ENCODE data around the gene SLC25A43.
A peak's percentile ranks its signal among the peaks of the same experiment; 100 is the strongest.
"Not testable (repeated sequence)": the region's sequence is repeated elsewhere in the genome, so short reads cannot be mapped to it uniquely, and the experiment has no call there.

SLC25A43 gene

DNA sequence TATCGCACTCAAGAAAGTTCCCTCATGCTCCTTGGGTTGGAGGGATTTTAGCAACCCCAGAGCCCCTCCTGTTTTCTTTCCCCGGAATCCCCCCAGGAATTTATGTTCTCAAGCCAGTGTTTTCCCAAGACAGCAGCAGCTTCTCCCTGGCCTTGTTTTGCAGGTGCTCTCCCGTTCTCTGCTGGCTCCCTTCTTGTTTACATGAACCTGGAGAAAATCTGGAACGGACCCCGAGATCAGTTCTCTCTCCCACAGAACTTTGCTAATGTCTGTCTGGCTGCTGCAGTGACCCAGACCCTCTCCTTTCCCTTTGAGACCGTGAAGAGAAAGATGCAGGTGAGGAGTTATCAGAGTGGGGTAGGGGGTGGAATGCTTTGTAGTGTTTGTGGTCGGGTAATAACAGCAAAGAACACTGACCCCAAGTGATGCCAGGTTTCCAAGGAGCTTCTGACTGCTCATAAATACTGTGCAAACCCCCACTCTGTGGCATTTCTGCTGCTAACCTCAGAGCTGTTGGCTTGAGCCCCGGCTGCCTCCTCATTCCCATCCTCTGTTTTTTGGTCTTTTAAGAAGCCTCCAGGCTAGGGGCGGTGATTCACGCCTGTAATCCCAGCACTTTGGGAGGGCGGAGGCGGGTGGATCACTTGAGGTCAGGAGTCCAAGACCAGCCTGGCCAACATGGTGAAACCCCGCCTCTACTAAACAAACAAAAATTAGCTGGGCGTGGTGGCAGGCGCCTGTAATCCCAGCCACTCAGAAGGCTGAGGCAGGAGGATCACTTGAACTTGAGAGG is 11.1 kb downstream of the SLC25A43 start:
- DNase-seq (ENCODE audit: low read depth) = no peak

DNA sequence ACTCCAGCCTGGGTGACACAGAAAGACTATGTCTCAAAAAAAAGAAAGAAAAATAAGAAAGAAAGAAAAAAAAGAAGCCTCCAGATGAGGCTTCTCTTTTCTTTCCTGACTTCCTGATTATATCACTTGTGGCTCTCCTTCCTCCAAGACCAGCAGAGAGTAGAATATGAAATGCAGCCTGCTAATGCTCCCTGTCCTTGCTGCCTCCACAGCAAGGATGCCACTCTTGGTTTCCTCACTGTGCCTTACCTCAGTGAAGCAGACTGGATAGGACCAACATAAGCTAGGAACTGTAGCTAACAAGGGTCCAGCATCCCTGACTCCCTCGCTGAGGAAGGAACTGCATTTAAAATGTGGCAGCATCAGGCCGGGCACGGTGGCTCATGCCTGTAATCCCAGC is 11.7 kb downstream of the SLC25A43 start:
- DNase-seq (ENCODE audit: low read depth) = no peak

DNA sequence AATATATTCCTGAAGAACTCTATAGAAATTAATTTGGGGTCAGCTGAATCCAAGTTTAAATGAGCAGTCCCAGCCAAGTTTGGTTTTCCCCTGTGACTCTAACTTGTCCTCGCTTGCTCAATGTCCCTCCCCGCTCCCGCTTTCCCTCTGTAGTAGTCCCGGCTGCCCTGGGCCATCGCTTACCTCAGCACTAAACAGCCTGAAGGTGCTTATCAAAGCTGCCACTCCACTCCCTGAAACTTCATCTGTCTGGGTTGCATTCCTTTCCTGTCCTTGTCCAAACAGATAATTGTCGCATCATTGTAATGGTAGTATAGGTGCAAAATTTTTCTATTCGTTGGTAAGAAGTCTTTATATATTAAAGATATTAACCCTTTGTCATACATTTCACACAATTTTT is 12.8 kb downstream of the SLC25A43 start:
- no peak for DNase-seq (ENCODE audit: low read depth)

DNA sequence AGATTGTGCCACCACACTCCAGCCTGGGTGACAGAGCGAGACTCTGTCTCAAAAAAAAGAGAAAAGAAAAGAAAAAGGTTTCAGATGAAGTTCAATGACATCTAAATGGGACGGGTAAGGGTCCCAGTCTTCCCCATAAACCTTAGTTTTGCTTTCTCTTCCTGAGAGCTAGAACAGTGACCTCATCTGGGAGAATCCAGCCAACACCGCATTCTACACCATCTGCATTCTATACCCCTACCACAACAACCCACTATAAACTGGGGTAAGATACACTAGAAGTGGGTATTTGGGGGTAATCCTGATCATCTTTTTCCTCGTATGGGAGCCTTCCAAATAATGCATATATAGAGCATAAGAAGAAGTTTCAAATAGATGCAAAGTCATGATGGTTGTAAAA is 18.2 kb downstream of the SLC25A43 start:
- DNase-seq (ENCODE audit: low read depth) = no peak

DNA sequence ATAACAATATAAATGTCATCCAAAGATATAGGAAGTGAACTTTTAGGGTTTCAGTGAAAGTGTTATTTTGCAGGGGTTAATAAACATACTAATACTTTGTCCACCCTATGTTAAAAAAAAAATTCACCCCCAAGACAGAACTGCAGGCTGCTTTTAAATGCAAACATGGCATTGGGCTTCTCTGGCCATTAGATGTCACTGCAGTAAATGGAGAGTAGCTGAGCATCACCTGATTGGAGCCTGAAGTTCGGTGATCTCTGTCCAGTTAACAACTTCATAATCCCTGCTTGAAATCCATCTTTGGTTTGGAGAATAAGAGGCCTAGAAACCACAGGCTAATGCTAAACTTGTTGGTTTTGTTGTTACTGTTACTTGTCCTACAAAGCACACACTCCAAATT is 18.7 kb downstream of the SLC25A43 start:
- no peak for DNase-seq (ENCODE audit: low read depth)

DNA sequence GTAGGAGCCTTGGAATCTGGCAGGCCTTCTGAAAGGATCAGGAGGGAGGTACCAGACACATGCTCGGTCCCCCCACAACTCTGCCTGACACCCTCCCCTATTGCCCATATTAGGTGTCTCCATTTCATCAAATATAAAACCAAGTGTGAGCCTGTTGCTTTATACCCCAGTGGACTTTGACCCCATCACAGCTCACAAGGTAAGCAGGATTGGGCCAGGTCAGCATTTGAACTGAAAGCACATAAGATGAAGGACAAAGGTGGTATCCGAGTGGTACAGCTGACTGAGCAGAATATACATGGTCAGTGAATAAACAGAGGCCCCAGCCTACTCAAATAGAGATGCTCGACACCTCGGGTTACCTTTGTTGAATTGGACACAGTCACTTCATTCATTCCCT is 20.0 kb downstream of the SLC25A43 start:
- DNase-seq (ENCODE audit: low read depth) = no peak

DNA sequence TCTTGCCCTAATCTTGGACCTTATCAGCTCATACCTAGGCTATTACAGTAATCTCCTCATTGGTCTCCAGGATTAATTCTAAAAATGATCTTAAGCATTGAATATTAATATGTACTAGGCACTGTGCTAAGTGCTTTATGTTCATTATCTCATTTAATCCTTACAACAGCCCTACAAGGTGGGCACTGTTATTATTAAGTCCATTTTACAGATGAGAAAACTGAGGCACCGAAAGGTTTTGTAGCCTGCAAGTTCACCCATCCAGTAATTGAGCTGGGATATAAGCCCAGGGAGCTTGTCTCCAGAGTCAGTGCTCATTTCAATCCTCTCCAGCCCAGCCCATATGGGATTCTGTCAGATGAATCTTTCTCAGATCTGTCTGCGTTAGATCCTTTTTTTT is 20.8 kb downstream of the SLC25A43 start:
- DNase-seq (ENCODE audit: low read depth) = no peak

DNA sequence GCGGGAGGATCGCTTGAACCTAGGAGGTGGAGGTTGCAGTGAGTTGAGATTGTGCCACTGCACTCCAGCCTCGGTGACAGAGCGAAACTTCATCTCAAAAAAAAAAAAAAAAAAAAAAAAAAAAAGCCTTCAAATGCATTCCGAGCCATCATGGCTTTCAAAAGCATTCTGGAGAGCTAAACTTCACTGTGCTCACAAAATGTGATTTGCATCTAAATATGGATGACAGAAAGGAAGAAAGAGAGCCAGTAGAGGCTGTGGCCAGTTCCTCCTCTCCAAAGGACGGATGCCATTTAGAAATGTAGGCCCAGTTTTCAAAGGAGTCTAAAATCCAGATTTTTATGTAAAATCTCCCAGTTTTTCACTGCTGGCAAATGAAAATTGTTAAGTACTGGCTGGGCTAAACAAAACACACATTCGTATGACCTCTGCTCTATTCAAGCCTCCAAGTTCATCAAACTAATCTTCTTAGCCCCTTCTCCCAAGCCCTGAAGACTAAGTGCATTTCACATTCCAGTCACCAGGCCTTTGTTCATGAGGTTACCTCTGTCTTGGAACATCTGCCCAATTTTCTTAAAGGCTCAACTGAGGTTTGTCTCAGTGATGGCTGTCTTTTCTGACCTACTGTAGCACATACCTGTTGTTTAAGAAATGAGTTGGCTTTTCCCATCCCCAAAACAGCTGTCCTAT is 22.0 kb downstream of the SLC25A43 start:
- no peak for DNase-seq (ENCODE audit: low read depth)

DNA sequence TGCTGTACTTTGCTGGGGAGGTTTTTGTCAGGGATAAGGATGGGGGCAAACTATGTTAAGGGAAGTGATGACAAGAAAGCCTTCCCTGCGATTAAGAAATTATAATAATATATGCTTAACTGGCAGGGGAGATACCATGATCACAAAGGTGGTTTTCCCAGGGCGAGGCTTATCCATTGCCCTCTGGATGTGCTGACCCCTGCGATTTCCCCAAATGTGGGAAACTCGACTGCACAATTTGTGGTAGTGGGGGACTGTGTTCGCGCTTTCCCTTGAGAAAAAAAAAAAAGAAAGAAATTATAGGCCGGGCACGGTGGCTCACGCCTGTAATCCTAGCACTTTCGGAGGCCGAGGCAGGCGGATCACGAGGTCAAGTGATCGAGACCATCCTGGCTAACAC is 24.5 kb downstream of the SLC25A43 start:
- no peak for DNase-seq (ENCODE audit: low read depth)

DNA sequence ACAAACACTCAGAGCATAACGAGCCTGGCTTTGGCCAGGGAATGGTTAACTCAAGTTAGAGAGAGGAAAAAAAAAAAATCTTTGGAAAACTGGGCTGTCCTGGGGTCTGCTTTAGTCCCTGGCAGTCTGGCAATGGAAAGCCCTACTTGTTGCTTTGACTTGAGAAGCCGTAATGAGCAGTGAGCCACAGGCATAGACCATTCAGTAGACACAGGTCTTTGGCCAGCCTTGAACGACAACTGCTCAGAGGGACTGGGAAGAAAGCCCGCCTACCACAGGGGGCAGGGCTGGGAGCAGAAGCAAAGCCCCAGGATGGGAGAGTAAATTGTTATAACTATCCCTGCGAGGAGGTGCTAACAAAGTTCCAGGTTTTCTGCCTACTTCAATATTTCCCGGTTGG is 25.9 kb downstream of the SLC25A43 start:
- no peak for DNase-seq (ENCODE audit: low read depth)

DNA sequence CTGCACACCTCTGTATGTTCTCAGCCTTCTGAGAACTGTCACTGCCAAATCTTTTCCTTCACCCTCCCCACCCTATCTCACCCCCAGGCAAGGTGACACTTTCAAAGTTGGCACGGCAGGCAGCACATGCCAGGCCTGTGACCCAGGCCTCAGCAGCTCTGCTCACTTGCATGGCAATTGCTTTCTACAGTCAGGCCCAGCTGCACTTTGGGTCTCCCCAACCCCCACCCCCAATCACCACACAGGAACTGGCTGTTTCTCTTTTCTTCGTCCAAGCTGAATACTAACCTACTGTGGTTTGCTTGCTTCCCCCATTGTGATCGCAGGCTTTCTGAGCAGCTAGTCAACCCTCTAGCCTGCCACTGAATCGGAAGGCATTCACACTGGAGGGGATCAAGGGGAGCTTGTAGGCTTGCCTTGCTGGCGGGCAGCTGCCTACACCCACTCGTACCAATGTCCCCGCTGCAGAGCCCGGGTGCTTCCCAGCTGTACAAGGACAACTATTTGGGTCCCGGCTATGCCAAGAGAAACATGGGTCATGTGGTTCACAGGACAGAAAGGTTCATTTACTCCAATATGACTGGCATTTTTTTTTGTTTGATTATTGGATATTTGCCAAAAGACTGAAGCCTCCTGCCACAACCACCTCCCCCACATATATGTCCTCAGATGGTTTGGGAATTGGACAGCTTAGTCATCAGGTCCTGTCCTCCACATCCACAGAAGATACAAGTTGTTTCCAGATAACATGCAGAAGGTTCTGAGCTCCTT is 28.1 kb downstream of the SLC25A43 start:
- no peak for DNase-seq (ENCODE audit: low read depth)

DNA sequence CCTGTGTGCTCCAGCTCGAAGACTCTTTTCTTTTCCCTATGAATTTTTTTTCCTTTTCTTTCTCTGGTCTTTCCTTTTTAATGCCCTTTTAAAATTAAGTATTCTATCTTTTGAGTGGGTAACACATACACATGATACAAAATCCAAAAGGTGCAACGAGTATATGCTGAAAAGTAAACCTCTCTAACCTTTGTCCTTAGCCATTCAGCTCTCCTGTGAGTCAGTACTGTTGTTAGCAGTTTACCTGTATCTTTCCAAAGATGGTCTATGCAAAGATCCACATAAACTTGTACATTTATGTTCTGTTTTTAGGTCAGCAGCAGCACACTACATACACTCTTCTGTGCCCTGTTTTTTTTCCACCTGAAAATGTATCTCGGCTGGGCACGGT is 28.7 kb downstream of the SLC25A43 start:
- no peak for DNase-seq (ENCODE audit: low read depth)

DNA sequence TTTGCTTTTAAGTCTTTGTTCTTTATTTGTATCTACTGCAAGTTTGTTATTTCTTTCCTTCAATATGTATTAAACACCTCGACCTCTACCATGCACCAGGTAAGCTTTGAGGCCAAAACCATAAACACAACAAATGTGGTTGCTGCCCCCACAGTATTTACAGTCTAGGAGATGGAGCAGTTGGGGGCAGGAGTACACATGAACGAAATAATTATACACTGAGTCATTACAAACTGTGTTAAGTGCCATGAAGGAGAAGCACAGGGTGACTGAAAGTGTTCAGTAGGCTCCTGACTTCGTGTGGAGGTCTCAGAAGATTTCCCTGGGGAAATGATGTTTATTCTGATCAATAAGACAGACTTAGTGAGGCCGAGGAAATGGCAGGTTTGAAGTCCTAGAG is 30.3 kb downstream of the SLC25A43 start:
- DNase-seq (ENCODE audit: low read depth) = no peak

DNA sequence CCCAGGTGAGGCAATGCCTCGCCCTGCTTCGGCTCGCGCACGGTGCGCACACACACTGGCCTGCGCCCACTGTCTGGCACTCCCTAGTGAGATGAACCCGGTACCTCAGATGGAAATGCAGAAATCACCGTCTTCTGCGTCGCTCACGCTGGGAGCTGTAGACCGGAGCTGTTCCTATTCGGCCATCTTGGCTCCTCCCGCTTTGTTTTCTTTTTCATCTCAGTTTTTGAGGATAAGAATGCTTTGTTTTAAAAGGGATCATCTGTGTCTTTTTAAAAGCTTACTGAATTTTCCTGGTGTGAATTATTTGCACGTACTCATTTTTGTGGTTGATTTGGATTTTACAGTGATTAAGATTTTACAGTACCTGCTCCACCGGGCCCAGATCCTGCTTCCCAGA is 42.2 kb downstream of the SLC25A43 start:
- DNase-seq (ENCODE audit: low read depth) = not testable (repeated sequence)

DNA sequence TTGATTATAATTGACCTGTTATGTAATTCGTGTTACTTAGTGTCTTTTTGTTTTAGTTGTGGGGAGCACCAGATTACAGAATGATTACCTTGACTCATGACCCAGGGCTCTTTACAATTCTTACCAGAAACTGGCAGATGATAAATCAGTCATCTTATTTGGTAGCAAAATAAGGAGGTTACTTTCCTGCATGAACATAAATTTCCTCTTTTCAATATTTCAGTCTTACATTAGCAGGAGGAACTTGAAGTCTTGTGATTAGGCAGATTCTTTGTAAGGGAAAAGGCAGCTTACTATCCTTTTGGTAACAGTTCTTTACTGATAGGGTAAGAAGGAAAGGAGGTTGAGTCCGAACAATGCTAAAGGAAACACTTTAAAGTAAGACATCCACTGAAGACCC is 43.1 kb downstream of the SLC25A43 start:
- DNase-seq (ENCODE audit: low read depth) = no peak

DNA sequence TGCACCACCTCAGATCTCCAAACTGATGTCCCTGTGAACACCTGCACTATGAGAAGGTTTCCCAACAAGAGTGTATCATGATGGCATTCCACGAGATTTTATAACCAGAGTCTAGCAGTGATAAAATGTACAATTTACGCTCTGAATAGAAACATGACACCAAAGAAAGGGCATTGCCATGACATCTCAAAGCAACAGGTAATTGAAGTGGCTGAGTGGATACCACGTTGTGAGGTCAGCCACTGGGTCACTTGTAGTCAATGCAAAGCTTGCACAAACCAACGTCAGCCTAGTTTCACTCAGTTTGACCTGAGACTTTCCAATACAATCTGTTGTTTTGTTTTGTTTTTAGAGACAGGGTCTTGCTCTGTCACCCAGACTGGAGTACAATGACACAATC is 54.1 kb downstream of the SLC25A43 start:
- no peak for DNase-seq (ENCODE audit: low read depth)

DNA sequence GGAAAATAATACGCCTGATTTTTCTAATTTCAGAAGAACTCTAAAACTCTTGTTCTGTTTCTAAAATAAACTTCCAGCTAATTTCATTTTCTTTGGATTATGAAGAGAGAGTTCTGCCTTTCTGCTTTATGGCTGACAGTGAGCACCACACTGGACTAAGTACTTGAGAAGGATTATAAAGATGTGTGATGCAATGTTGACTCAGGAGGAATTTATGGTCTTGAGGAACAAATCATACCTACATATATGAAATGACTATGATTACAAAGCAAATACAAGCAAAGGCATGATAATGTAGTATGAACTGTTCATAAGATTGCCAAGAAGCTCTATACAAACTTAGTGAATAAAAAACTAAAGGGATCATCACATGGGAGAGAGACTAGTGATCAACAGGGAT is 56.1 kb downstream of the SLC25A43 start:
- DNase-seq (ENCODE audit: low read depth) = no peak

DNA sequence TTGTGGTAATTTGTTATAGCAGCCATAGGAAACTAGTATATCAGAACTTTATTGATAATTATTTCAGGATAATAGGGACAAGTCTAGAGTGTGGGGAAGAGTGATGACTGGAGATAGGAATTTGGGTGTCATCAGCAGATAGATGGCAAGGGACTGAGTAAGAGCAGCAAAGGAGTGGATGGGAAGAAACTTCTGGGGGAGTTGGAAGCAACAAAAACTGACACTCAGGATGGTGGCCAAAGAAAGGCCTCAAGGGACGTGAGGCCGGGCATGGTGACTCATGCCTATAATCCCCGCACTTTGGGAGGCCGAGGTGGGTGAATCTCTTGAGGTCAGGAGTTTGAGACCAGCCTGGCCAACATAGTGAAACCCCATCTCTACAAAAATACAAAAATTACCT is 60.0 kb downstream of the SLC25A43 start:
- DNase-seq (ENCODE audit: low read depth) = no peak

DNA sequence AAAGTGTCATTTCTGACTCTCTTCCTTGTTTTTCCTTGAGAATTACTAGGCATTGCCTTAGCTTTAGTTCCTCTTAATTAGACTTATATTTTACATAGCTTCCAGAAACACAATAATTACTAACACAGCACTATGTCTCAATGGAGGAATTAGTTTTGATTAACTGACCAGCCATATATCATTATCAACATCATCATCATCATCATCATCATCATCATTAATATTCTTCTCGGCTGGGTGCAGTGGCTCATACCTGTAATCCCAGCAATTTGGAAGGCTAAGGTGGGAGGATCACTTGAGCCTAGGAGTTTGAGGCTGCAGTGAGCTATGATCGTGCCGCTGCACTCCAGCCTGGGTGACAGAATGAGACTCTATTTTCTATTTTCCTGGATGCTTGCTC is 66.4 kb downstream of the SLC25A43 start:
- DNase-seq (ENCODE audit: low read depth) = no peak

DNA sequence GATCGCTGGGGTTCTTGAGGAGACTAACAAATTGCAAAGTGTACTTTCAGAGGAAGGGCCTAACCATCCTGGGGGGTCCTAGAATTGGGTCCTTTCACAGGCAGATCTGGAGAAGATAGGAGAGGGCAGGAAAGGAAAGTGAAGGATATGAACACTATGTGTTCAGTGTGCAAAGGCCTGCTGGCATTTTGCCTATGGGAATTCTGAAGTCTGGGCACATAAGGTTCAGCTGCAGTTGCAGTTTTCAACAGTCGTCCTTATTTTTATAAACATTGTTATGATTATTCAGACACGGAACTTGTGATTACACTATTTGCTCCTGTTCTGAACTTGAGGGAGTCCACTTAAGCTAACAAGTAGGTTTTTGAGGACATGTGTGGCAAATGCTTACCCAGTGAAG is 67.8 kb downstream of the SLC25A43 start:
- no peak for DNase-seq (ENCODE audit: low read depth)

DNA sequence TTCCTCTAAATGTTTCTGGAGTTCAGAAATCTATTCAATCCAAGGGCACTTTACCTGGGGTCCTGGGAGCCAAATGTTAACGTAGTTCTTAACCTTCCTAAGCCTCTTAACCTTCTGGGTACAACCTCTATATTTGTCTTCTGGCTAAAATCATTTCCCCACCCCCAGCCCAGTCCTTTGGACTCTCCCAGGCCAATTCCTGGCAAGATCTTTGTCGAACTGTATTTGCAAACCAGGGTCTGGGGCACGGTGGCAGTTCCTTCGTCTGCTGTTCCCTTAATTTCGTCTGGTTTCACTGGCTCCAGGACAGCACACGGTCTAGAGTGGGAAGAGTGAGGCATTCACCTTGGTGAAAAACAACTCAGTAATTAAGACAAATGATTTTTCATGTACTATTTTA is 68.3 kb downstream of the SLC25A43 start:
- DNase-seq (ENCODE audit: low read depth) = no peak

DNA sequence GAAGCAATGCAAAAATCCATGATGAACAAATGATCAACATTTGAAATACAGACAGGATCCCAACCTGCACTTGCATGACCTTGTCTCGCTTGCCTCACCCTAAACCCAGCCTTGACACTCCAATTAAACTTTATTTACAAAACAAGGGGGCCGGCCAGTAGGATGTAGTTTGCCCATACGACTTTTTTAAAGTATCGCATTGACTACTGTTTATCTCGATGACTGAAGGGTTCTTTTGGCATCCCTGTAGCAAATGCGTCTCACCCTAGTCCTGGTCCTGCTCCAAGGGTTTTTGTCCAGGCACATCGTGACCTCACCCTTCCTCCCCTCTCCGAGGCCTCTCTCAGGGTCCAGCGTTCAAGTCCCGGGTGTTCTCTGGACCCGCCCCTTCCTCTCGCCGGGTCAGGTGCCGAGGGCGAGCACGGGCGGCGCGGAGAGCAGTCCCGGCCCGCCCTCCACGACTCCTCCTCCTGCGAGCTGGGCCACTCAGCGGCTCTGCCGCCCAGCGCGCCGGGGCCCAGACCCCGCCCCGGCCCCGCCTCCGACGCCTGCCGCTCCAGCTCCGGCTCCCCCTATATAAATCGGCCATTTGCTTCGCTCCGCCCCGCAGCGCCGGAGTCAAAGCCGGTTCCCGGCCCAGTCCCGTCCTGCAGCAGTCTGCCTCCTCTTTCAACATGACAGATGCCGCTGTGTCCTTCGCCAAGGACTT is 68.9 kb downstream of the SLC25A43 start, which contains the start of gene SLC25A5:
Gene SLC25A5 (plus strand): TSS at position 603 of the 709 bp plus-strand sequence. CDS start 72 bp downstream, at position 675.
- peak; percentile 49 for DNase-seq (ENCODE audit: low read depth)

All from stimulated activated CD8-positive, alpha-beta memory T cell treated with anti-CD3 and anti-CD28 coated beads, Interleukin-15, amount 100 ng/mL, for 24 hours (primary cell).